ENCODE results near the gene ARHGAP23. TPM values are rescaled to one million over a fixed set of nuclear protein-coding genes. Genes with fewer than 3 reads are reported as not detected.
A peak's percentile ranks its signal among the peaks of the same experiment; 100 is the strongest.

The ARHGAP23 gene
- total and polyA plus RNA-seq, 3 experiments from 2014 or later = 0.48 to 1.0 TPM; not detected in 1

DNA sequence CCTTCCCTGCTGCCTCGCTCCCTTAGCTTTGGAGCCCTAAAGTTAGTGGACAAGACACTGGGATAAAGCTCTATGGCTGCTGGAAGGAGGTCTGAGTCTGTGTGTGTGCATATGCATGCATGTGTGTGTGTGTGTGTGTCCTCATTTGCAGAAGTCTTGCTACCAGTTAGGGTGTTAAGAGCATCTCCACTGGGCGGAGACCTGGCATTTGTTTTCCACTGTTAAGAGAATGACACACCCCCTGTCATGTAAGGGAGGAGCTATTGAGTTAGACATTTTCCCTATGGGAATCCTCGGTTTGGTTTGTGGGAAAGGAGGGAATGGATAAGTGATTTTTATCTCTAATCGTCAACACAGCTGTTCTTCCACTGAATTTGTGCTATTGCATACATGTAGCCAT, 24.8 kb upstream of the ARHGAP23 start:
- ChIA-PET POLR2A (no interaction called here), CTCF (interaction anchor here (0.9 to 3.2 kb wide), 3 partner anchors 11 to 54 kb away, joined by 3 to 12 read pairs (median 5); no protein-coding TSS in a partner anchor)
- peaks cover 0 to 36% (median 10%) of the 10 kb centered on the region in 3 donors for H3K36me3 Mint-ChIP-seq
- Histone ChIP-seq H3K9me3 (ENCODE audit: low read length) (no peaks in the 10 kb centered on the region), H3K36me3 (ENCODE audit: insufficient read depth, low read length) (peaks cover 18% of the 10 kb centered on the region), H3K4me1 (ENCODE audit: insufficient read depth, low read length) (no peaks in the 10 kb centered on the region), H3K4me3 (ENCODE audit: low read length) (no peak overlapping the region), H3K27ac (ENCODE audit: low read depth, low read length) (no peak overlapping the region), H3K27me3 (ENCODE audit: insufficient read depth, low read length, poor library complexity, severe bottlenecking) (no peaks in the 10 kb centered on the region)
- H3K27ac Mint-ChIP-seq = no peak overlapping the region
- no peak for DNase-seq
- H3K9me3 Mint-ChIP-seq = no peaks in the 10 kb centered on the region
- no peak overlapping the region for H3K4me3 Mint-ChIP-seq
- no peaks in the 10 kb centered on the region for H3K27me3 Mint-ChIP-seq
- no peaks in the 10 kb centered on the region for H3K4me1 Mint-ChIP-seq

DNA sequence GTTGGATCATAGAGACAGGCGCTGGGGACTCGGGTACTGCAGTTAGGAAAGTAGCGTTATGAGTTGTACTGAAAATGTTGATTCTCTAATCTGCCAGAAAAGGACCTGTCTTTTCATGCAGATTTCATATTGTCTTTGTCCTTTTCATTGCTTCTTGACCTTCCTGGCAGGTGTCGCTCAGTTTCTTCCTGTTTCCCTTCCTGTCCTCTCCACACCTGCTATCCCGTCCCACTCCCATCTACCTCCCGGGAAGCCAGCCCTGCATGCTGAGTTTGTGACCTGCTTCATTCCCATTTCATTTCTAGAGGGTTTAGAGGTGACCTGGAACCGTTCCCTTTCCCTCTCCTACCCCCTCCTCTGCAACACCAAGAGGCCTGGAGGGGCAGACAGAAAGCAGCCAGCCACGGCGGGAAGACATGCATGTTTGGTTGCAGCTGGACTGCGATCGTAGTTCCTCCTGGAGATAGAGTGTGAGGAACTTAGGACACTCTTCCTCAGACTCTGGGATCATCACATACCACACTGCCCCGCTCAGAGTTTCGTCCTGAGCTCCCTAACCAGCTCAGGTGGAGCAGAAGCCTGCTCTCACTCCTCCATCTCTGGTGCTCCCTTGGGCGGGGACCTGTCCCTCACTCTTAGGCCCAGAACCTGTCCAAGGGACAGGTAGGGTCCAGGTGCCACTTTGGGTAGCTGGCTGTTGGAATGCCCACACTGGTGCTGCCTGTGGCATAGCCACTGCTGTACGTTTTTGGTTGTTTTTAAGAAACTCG, 23.9 kb upstream of the ARHGAP23 start:
- H3K4me1 Mint-ChIP-seq = no peaks in the 10 kb centered on the region
- ChIA-PET CTCF (interaction anchor here (0.9 to 3.2 kb wide), 2 partner anchors 10 to 17 kb away, joined by 3 to 12 read pairs; no protein-coding TSS in a partner anchor), POLR2A (no interaction called here)

DNA sequence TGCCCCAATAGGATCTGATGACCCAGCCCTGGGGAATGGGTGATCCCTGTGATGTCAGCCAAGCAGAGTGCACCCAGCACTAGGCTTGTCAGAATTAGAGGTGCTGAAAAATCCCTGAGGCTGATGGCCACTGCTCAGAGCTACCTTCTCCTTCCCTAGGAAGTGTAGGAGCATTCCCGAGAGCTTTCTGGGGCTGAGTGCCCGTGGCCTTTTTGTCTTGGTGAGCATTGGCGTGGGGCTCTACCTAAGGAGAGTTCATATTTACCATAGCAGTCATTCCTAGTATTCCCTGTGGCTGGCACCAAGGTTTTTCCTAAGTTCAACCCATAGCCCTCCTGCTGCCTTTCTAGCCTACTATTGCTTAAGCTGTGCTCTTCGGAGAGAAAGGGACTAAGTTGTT, 22.6 kb upstream of the ARHGAP23 start:
- peak overlapping the region in 1 of 8 donors; percentile 4 for H3K27ac Mint-ChIP-seq
- no peaks in the 10 kb centered on the region for H3K4me1 Mint-ChIP-seq
- H3K9me3 ChIP-seq (ENCODE audit: low read length) = no peaks in the 10 kb centered on the region
- no peaks in the 10 kb centered on the region for H3K4me1 ChIP-seq (ENCODE audit: insufficient read depth, low read length)
- peak overlapping the region in 1 of 7 donors; percentile 19 for H3K4me3 Mint-ChIP-seq
- H3K36me3 Mint-ChIP-seq = peaks cover 0 to 17% (median 0%) of the 10 kb centered on the region in 3 donors
- DNase-seq = no peak
- peaks cover 2 to 6% of the 10 kb centered on the region in 2 donors for H3K27me3 Mint-ChIP-seq
- no peaks in the 10 kb centered on the region for H3K27me3 ChIP-seq (ENCODE audit: insufficient read depth, low read length, poor library complexity, severe bottlenecking)
- ChIA-PET CTCF (interaction anchor here (0.8 to 3.2 kb wide), 2 partner anchors 9 to 56 kb away, joined by 5 to 12 read pairs; no protein-coding TSS in a partner anchor), POLR2A (no interaction called here)
- H3K9me3 Mint-ChIP-seq = no peaks in the 10 kb centered on the region
- peaks cover 5% of the 10 kb centered on the region for H3K36me3 ChIP-seq (ENCODE audit: insufficient read depth, low read length)
- no peak overlapping the region for H3K4me3 ChIP-seq (ENCODE audit: low read length)
- no peak overlapping the region for H3K27ac ChIP-seq (ENCODE audit: low read depth, low read length)

More for the DNA sequence above, 23.9 kb upstream of the ARHGAP23 start:
- no peak overlapping the region for H3K27ac Mint-ChIP-seq
- H3K27me3 ChIP-seq (ENCODE audit: insufficient read depth, low read length, poor library complexity, severe bottlenecking) = no peaks in the 10 kb centered on the region
- H3K27me3 Mint-ChIP-seq = no peaks in the 10 kb centered on the region
- no peak overlapping the region for H3K27ac ChIP-seq (ENCODE audit: low read depth, low read length)
- peaks cover 0 to 30% (median 8%) of the 10 kb centered on the region in 3 donors for H3K36me3 Mint-ChIP-seq
- no peaks in the 10 kb centered on the region for H3K9me3 ChIP-seq (ENCODE audit: low read length)
- H3K9me3 Mint-ChIP-seq = no peaks in the 10 kb centered on the region
- no peaks in the 10 kb centered on the region for H3K4me1 ChIP-seq (ENCODE audit: insufficient read depth, low read length)
- H3K4me3 Mint-ChIP-seq = no peak overlapping the region
- H3K4me3 ChIP-seq (ENCODE audit: low read length) = no peak overlapping the region
- DNase-seq = no peak
- H3K36me3 ChIP-seq (ENCODE audit: insufficient read depth, low read length) = peaks cover 17% of the 10 kb centered on the region

DNA sequence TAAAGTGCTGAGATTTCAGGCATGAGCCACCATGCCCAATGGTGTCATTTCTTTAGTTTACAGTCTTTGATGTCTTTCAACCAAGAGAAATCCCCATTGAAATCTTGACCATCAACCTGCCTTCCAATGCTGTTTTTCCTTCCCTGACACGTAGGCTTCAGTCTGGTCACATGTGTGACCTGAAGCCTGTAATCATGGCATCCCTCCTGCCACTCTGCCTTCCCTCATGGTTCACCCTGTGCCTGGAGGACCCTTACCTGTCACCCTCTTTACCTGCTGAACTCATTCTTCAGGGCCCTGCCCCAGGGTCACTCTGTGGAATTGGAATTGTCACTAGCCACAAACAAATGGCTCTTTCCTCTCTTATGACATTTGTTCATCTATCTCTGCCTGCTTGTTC, 18.1 kb upstream of the ARHGAP23 start:
- Mint-ChIP-seq H3K27ac (peak overlapping the region in 1 of 8 donors; percentile 79), H3K4me3 (no peak overlapping the region), H3K9me3 (no peaks in the 10 kb centered on the region), H3K36me3 (no peaks in the 10 kb centered on the region), H3K4me1 (no peaks in the 10 kb centered on the region), H3K27me3 (peaks cover 5 to 23% of the 10 kb centered on the region in 2 donors)
- Histone ChIP-seq H3K27me3 (ENCODE audit: insufficient read depth, low read length, poor library complexity, severe bottlenecking) (no peaks in the 10 kb centered on the region), H3K4me3 (ENCODE audit: low read length) (no peak overlapping the region), H3K9me3 (ENCODE audit: low read length) (no peaks in the 10 kb centered on the region), H3K36me3 (ENCODE audit: insufficient read depth, low read length) (no peaks in the 10 kb centered on the region), H3K27ac (ENCODE audit: low read depth, low read length) (no peak overlapping the region), H3K4me1 (ENCODE audit: insufficient read depth, low read length) (no peaks in the 10 kb centered on the region)
- POLR2A ChIA-PET = no interaction called here
- CTCF ChIA-PET = no interaction called here
- DNase-seq = no peak

DNA sequence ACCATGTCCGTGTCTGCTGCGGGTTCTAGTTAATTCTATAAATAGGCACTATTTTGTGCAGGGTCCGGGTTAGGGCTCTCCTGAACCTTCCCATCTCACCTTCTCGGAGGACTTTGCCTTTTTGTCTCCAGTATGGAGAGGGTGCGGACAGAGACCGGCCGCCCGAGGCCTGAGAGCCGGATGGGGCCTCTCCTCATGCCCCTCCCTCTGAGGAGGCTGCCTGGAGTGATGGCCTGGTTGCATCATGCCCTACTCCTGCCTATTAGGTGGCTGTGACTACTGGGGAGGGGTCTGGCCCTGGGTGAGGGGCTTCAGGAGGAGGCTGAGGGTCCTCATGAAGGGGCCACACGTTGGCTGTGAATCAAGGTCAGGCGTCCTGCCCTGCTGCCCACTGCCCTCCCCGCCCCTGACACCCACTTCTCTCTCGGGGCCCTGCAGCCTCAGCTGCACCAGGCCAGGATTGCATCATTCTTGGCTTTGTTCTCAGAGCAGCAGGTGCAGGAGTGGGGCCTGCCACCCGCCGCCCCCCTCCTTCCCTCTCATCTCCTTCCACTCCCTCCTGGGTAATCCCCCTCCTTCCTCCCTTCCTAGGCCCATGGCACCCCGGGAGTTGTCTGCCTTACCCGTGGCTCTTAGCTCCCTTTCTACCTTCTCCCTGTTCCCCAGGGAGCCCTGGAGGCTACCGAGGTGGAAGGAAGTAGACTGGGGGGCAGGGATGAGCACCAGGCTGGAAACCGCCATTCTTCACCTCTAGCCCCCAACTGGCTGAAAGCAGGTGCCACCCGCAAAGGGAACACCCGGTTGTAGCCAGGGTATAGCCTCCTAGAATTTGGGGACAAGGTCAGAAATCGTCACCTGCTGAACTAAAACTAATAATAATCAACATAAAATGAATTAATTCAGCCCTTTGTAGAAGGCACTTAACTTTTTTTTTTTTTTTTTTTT, 12.7 kb upstream of the ARHGAP23 start:
- no peak overlapping the region for H3K4me3 Mint-ChIP-seq
- Histone ChIP-seq H3K4me1 (ENCODE audit: insufficient read depth, low read length) (no peaks in the 10 kb centered on the region), H3K27ac (ENCODE audit: low read depth, low read length) (no peak overlapping the region)

DNA sequence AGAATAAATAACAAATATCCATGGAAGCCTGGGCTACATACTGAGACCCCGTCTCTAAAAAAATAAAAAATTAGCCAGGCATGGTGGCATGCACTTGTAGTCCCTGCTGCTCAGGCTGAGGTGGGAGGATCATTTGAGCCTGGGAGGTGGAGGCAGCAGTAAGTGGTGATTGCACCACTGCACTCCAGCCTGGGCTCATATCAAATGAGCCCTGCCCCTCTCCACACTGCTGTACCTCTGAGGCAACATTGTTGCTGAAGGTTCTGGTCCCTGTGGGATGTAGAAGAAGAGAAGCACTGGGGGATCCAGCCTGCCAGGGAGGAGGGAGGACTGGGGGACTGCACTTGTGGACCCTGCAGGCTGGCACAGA, 11.4 kb upstream of the ARHGAP23 start:
- Histone ChIP-seq H3K9me3 (ENCODE audit: low read length) (no peaks in the 10 kb centered on the region), H3K36me3 (ENCODE audit: insufficient read depth, low read length) (no peaks in the 10 kb centered on the region), H3K4me3 (ENCODE audit: low read length) (no peak overlapping the region), H3K27me3 (ENCODE audit: insufficient read depth, low read length, poor library complexity, severe bottlenecking) (peaks cover 24% of the 10 kb centered on the region), H3K4me1 (ENCODE audit: insufficient read depth, low read length) (no peaks in the 10 kb centered on the region), H3K27ac (ENCODE audit: low read depth, low read length) (no peak overlapping the region)
- H3K27me3 Mint-ChIP-seq = peaks cover 36 to 64% of the 10 kb centered on the region in 2 donors
- POLR2A ChIA-PET = no interaction called here
- H3K27ac Mint-ChIP-seq = no peak overlapping the region
- peaks cover 0 to 4% (median 0%) of the 10 kb centered on the region in 3 donors for H3K4me1 Mint-ChIP-seq
- DNase-seq = no peak
- H3K36me3 Mint-ChIP-seq = no peaks in the 10 kb centered on the region
- H3K9me3 Mint-ChIP-seq = no peaks in the 10 kb centered on the region
- CTCF ChIA-PET = interaction anchor here (1.0 to 1.4 kb wide), 2 partner anchors 18 to 68 kb away, joined by 3 to 9 read pairs; no protein-coding TSS in a partner anchor
- no peak overlapping the region for H3K4me3 Mint-ChIP-seq

More for the DNA sequence above, 12.7 kb upstream of the ARHGAP23 start:
- Mint-ChIP-seq H3K27ac (no peak overlapping the region), H3K27me3 (peaks cover 31 to 56% of the 10 kb centered on the region in 2 donors), H3K9me3 (no peaks in the 10 kb centered on the region), H3K36me3 (no peaks in the 10 kb centered on the region), H3K4me1 (peaks cover 0 to 4% (median 0%) of the 10 kb centered on the region in 3 donors)
- H3K9me3 ChIP-seq (ENCODE audit: low read length) = no peaks in the 10 kb centered on the region
- H3K4me3 ChIP-seq (ENCODE audit: low read length) = no peak overlapping the region
- CTCF ChIA-PET = interaction anchor here (0.9 to 4.6 kb wide), 12 partner anchors 8 to 122 kb away, joined by 3 to 145 read pairs (median 5); partner anchors contain the start of gene SOCS7
- DNase-seq = no peak
- H3K27me3 ChIP-seq (ENCODE audit: insufficient read depth, low read length, poor library complexity, severe bottlenecking) = peaks cover 18% of the 10 kb centered on the region
- no peaks in the 10 kb centered on the region for H3K36me3 ChIP-seq (ENCODE audit: insufficient read depth, low read length)
- POLR2A ChIA-PET = interaction anchor here (0.8 kb wide), 1 partner anchor 66 kb away, joined by 10 read pairs; no protein-coding TSS in a partner anchor

DNA sequence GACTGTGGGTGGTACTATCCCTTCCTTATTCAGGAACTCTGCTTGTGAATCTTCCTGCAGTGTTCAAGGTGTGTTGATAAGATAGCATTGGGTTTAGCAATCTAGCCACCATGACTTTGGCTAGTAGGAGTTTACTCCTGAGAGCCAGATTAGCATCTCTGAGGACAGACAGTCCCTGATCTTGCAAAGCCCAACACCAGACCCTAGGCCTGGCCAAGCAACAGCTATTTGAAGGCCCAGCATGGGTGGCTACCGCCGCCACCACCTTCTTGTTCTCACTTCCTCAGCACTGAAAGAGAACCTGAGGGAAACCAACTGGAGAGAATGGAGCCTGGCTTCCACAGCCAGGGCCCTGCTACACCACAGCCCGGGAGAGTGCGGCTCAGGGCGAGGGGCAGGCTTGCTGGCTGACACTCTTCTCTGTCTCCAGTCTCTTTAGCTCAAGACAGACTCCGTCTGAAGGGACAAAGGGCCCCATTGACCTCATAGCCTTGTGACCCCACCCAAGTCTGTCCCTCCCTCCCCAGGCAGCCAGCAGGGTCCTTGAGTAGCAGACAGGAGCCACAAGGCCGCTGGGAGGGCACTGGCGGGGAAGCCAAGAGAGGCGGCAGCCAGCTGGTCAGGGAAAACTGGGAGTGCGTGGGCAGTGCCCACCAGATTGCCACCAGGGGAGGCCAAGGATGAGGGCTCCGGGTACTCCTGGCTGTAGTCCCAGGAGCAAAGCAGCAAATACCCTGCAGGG, 10.9 kb upstream of the ARHGAP23 start:
- H3K4me1 ChIP-seq (ENCODE audit: insufficient read depth, low read length) = no peaks in the 10 kb centered on the region
- ChIA-PET POLR2A (no interaction called here), CTCF (interaction anchor here (1.0 to 1.4 kb wide), 2 partner anchors 17 to 68 kb away, joined by 3 to 9 read pairs; no protein-coding TSS in a partner anchor)
- no peak overlapping the region for H3K4me3 Mint-ChIP-seq
- peaks cover 0 to 4% (median 0%) of the 10 kb centered on the region in 3 donors for H3K4me1 Mint-ChIP-seq
- H3K27ac ChIP-seq (ENCODE audit: low read depth, low read length) = no peak overlapping the region
- H3K27me3 ChIP-seq (ENCODE audit: insufficient read depth, low read length, poor library complexity, severe bottlenecking) = peaks cover 29% of the 10 kb centered on the region
- H3K4me3 ChIP-seq (ENCODE audit: low read length) = no peak overlapping the region
- H3K9me3 Mint-ChIP-seq = no peaks in the 10 kb centered on the region
- no peaks in the 10 kb centered on the region for H3K36me3 ChIP-seq (ENCODE audit: insufficient read depth, low read length)
- no peak overlapping the region for H3K27ac Mint-ChIP-seq
- H3K27me3 Mint-ChIP-seq = peaks cover 41 to 68% of the 10 kb centered on the region in 2 donors
- no peak for DNase-seq
- H3K36me3 Mint-ChIP-seq = no peaks in the 10 kb centered on the region
- H3K9me3 ChIP-seq (ENCODE audit: low read length) = no peaks in the 10 kb centered on the region

Data from CD8-positive, alpha-beta memory T cell (primary cell).